ENCODE data around the gene SPNS2. TPM values are rescaled to one million over a fixed set of nuclear protein-coding genes. Genes with fewer than 3 reads are reported as not detected.

SPNS2 gene
- total and polyA plus RNA-seq, 3 donors from 2014 or later, result 6.7 to 11.5 (median 8.0) TPM

DNA sequence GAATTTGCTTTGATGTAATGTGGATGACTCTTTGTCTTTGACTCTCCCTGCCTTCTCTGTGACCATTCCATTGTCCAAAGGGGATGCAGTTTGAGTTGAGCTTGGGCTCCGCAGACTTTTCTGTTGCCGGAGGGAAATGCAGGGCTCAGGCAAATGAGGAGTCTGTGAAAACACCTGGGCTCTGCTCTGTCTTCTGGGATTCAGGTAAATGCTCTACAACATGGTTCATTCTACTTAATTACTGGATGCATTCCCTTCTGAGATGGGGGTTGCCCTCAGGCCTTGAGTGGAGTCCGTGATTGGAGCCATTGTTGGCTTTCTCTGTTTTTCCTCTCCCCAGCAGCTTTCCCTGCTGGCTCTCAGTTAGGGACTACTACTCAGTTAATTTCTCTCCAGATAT is 26.4 kb upstream of the SPNS2 start:
- Histone ChIP-seq H3K27ac (no peak overlapping the region), H3K36me3 (ENCODE audit: low read depth, missing control alignments) (no peaks in the 10 kb centered on the region), H3K4me1 (no peaks in the 10 kb centered on the region), H3K9me3 (no peaks in the 10 kb centered on the region), H3K4me3 (no peak overlapping the region), H3K27me3 (no peaks in the 10 kb centered on the region)
- DNase-seq, result no peak
- TF ChIP-seq POLR2A (IDR thresholded peaks at IDR 0.05), result no peak
- TF ChIP-seq, protein P1, sequence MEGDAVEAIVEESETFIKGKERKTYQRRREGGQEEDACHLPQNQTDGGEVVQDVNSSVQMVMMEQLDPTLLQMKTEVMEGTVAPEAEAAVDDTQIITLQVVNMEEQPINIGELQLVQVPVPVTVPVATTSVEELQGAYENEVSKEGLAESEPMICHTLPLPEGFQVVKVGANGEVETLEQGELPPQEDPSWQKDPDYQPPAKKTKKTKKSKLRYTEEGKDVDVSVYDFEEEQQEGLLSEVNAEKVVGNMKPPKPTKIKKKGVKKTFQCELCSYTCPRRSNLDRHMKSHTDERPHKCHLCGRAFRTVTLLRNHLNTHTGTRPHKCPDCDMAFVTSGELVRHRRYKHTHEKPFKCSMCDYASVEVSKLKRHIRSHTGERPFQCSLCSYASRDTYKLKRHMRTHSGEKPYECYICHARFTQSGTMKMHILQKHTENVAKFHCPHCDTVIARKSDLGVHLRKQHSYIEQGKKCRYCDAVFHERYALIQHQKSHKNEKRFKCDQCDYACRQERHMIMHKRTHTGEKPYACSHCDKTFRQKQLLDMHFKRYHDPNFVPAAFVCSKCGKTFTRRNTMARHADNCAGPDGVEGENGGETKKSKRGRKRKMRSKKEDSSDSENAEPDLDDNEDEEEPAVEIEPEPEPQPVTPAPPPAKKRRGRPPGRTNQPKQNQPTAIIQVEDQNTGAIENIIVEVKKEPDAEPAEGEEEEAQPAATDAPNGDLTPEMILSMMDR (IDR thresholded peaks at IDR 0.05), result no peak
- WGBS, 2 donors, result 91 to 92% methylated on average over 3 of the region's 3 CpGs
- intact Hi-C loops (cut with DNase I; ENCODE audit: low total_unique reads), result no loop called here

DNA sequence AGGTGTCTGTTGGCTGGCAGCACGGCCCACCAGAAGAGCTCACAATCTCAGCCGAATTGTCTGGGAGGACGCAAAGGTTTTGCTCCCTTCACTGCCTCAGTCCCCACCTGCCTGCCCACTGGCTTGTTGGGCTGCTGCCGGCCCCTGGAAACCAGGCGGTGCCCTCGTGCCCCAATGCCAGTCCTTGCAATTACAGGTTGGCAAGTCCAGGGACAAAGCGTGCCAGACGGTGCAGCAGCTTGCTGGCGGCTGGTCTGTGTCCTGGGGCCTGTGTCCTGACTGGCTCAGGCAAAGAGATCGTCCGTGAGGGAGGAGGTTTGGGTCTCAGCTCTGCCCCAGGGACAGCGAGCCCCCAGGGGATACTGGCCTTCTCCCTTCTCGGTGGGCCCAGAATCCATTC is 24.6 kb upstream of the SPNS2 start:
- Histone ChIP-seq H3K9me3 (no peaks in the 10 kb centered on the region), H3K27me3 (no peaks in the 10 kb centered on the region), H3K36me3 (ENCODE audit: low read depth, missing control alignments) (no peaks in the 10 kb centered on the region), H3K4me1 (no peaks in the 10 kb centered on the region), H3K4me3 (no peak overlapping the region), H3K27ac (no peak overlapping the region)
- DNase-seq, result no peak
- WGBS, 2 donors, result 84 to 94% methylated on average over 10 to 13 of the region's 13 CpGs
- TF ChIP-seq POLR2A (IDR thresholded peaks at IDR 0.05), result no peak
- TF ChIP-seq, protein P1 (IDR thresholded peaks at IDR 0.05), result no peak
- intact Hi-C loops (cut with DNase I; ENCODE audit: low total_unique reads), result no loop called here

DNA sequence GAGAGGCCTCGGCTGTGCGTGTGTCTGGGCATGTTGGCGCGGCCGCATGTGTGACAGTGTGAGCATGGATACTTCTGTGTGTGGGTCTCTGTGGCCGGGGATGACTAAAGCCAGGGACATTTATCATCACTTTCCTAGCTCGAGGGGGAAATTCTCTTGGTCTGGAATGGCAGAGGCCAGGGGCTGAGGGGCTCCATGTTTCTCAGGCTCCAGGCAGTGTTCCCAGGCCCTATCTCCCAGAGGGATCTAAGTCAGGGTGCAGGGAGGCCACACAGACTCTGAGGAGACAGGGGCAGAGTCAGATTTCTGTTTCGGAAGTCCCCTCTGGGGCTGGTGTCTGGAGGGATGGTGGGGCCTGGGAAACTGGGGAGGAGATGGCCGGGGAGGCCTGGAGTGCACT is 23.7 kb upstream of the SPNS2 start:
- H3K9me3 ChIP-seq, result no peaks in the 10 kb centered on the region
- H3K27ac ChIP-seq, result no peak overlapping the region
- intact Hi-C loops (cut with DNase I; ENCODE audit: low total_unique reads), result no loop called here
- no peak overlapping the region for H3K4me3 ChIP-seq
- no peaks in the 10 kb centered on the region for H3K27me3 ChIP-seq
- DNase-seq, result no peak
- no peaks in the 10 kb centered on the region for H3K4me1 ChIP-seq
- WGBS, 2 donors, result 82 to 96% methylated on average over 7 to 9 of the region's 9 CpGs
- H3K36me3 ChIP-seq (ENCODE audit: low read depth, missing control alignments), result no peaks in the 10 kb centered on the region
- TF ChIP-seq POLR2A (IDR thresholded peaks at IDR 0.05), result no peak
- TF ChIP-seq, protein P1 (IDR thresholded peaks at IDR 0.05), result no peak

DNA sequence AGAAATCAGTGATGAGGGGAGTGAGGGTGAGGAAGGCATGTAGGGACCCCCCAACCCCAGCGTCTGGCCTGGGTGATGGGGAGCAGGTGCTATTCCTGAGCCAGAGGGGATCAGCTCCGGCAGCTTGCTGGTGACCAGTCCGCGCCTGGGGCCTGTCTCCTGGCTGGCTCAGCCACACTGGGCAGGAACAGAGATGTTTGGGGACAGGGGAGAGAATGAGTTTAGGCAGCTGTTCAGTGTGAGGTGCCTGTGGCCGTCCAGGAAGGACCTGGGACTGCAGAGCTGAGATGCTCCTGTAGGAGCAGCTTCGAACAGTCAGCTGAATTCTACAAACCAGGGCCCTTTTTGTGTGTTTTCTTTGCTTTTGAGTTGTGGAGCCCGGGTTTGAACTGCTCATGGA is 23.2 kb upstream of the SPNS2 start:
- Histone ChIP-seq H3K36me3 (ENCODE audit: low read depth, missing control alignments) (no peaks in the 10 kb centered on the region), H3K27me3 (no peaks in the 10 kb centered on the region), H3K9me3 (no peaks in the 10 kb centered on the region), H3K27ac (no peak overlapping the region), H3K4me3 (no peak overlapping the region), H3K4me1 (no peaks in the 10 kb centered on the region)
- WGBS, 2 donors, result 75 to 87% methylated on average over 7 of the region's 7 CpGs
- no peak for DNase-seq
- no peak for TF ChIP-seq POLR2A (IDR thresholded peaks at IDR 0.05)
- TF ChIP-seq, protein P1 (IDR thresholded peaks at IDR 0.05), result no peak
- intact Hi-C loops (cut with DNase I; ENCODE audit: low total_unique reads), result no loop called here

DNA sequence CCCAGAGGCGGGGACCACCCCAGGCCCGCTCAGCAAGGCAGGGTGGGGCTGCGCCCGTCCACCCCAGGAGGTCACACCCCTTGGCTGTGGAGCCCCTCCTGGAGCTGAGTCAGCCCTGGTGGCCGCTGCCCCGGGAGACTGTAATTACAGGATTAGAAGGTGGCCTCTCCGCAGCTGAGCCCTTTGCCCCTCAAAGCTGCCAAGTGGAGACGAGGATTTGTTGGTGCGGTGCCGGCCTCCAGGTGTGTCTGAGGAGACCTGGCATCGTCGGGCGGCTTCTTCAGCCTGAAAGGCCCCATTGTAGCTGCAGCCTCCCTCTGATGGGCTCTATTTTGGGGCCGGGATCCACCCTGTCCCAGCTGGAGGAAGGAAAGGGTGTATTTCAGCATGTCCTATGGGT is 22.7 kb upstream of the SPNS2 start:
- Histone ChIP-seq H3K4me1 (no peaks in the 10 kb centered on the region), H3K36me3 (ENCODE audit: low read depth, missing control alignments) (no peaks in the 10 kb centered on the region), H3K27ac (no peak overlapping the region), H3K27me3 (no peaks in the 10 kb centered on the region), H3K4me3 (no peak overlapping the region), H3K9me3 (no peaks in the 10 kb centered on the region)
- WGBS, 2 donors, result 87 to 97% methylated on average over 8 to 14 of the region's 14 CpGs
- no peak for TF ChIP-seq POLR2A (IDR thresholded peaks at IDR 0.05)
- DNase-seq, result no peak
- intact Hi-C loops (cut with DNase I; ENCODE audit: low total_unique reads), result no loop called here
